Measurements from ENCODE around the gene PDZK1IP1.

PDZK1IP1 gene

GRCh38 chr1:47189844-47190508 lies at the start of gene PDZK1IP1:
TSS of gene PDZK1IP1 (minus strand) at chr1:47190036. CDS start at chr1:47189932, 104 bp downstream.
- H3K4me1 Mint-ChIP-seq (ENCODE audit: low read depth) = peaks cover 1% of the 10 kb centered on the region
- H3K36me3 Mint-ChIP-seq (ENCODE audit: low read depth) = no peaks in the 10 kb centered on the region
- DNase-seq (ENCODE audit: low spot score) = no peak
- H3K4me3 Mint-ChIP-seq = no peak within 1 kb of the TSS
- peaks cover 5% of the 10 kb centered on the region for H3K27me3 Mint-ChIP-seq (ENCODE audit: low read depth)
- no peaks in the 10 kb centered on the region for H3K9me3 Mint-ChIP-seq
- no peak within 1 kb of the TSS for H3K27ac Mint-ChIP-seq

GRCh38 chr1:47238935-47239592 lies 49.2 kb upstream of the PDZK1IP1 start:
- DNase-seq (ENCODE audit: low spot score) = no peak
- H3K27ac Mint-ChIP-seq = peak overlapping the region; percentile 81
- H3K4me3 Mint-ChIP-seq = peak overlapping the region; percentile 62
- H3K36me3 Mint-ChIP-seq (ENCODE audit: low read depth) = no peaks in the 10 kb centered on the region
- H3K27me3 Mint-ChIP-seq (ENCODE audit: low read depth) = peaks cover 35% of the 10 kb centered on the region
- H3K4me1 Mint-ChIP-seq (ENCODE audit: low read depth) = peaks cover 48% of the 10 kb centered on the region
- no peaks in the 10 kb centered on the region for H3K9me3 Mint-ChIP-seq

GRCh38 chr1:47235806-47236205 lies 46.0 kb upstream of the PDZK1IP1 start:
- H3K4me3 Mint-ChIP-seq = no peak overlapping the region
- peaks cover 50% of the 10 kb centered on the region for H3K27me3 Mint-ChIP-seq (ENCODE audit: low read depth)
- H3K27ac Mint-ChIP-seq = no peak overlapping the region
- DNase-seq (ENCODE audit: low spot score) = no peak
- no peaks in the 10 kb centered on the region for H3K9me3 Mint-ChIP-seq
- H3K4me1 Mint-ChIP-seq (ENCODE audit: low read depth) = peaks cover 46% of the 10 kb centered on the region
- peaks cover 3% of the 10 kb centered on the region for H3K36me3 Mint-ChIP-seq (ENCODE audit: low read depth)

GRCh38 chr1:47235241-47235681 lies 45.4 kb upstream of the PDZK1IP1 start:
- Mint-ChIP-seq H3K36me3 (ENCODE audit: low read depth) (peaks cover 3% of the 10 kb centered on the region), H3K4me1 (ENCODE audit: low read depth) (peaks cover 47% of the 10 kb centered on the region), H3K27ac (no peak overlapping the region), H3K4me3 (no peak overlapping the region), H3K9me3 (no peaks in the 10 kb centered on the region), H3K27me3 (ENCODE audit: low read depth) (peaks cover 55% of the 10 kb centered on the region)
- no peak for DNase-seq (ENCODE audit: low spot score)

- Mint-ChIP-seq H3K9me3 (no peaks in the 10 kb centered on the region), H3K4me3 (no peak overlapping the region), H3K27me3 (ENCODE audit: low read depth) (peaks cover 75% of the 10 kb centered on the region), H3K4me1 (ENCODE audit: low read depth) (peaks cover 42% of the 10 kb centered on the region), H3K36me3 (ENCODE audit: low read depth) (peaks cover 3% of the 10 kb centered on the region), H3K27ac (no peak overlapping the region)
- DNase-seq (ENCODE audit: low spot score) = no peak
Observed at GRCh38 chr1:47233186-47233585, 43.4 kb upstream of the PDZK1IP1 start.

- H3K9me3 Mint-ChIP-seq = no peaks in the 10 kb centered on the region
Observed at GRCh38 chr1:47232187-47232874, 42.5 kb upstream of the PDZK1IP1 start, which contains the start of gene TAL1. TSS of gene TAL1 (minus strand) at chr1:47232225. CDS start at chr1:47225888, 6,337 bp downstream.

GRCh38 chr1:47231301-47232186 lies 41.7 kb upstream of the PDZK1IP1 start:
- peak overlapping the region; percentile 72 for H3K4me3 Mint-ChIP-seq
- peak; percentile 38 for DNase-seq (ENCODE audit: low spot score)
- H3K36me3 Mint-ChIP-seq (ENCODE audit: low read depth) = peaks cover 3% of the 10 kb centered on the region
- H3K27ac Mint-ChIP-seq = peak overlapping the region; percentile 14
- H3K9me3 Mint-ChIP-seq = no peaks in the 10 kb centered on the region
- peaks cover 32% of the 10 kb centered on the region for H3K4me1 Mint-ChIP-seq (ENCODE audit: low read depth)
- H3K27me3 Mint-ChIP-seq (ENCODE audit: low read depth) = peaks cover 89% of the 10 kb centered on the region

More at GRCh38 chr1:47232187-47232874, 42.5 kb upstream of the PDZK1IP1 start, which contains the start of gene TAL1:
- peaks cover 35% of the 10 kb centered on the region for H3K4me1 Mint-ChIP-seq (ENCODE audit: low read depth)
- H3K27ac Mint-ChIP-seq = peak within 1 kb of the TSS; percentile 14
- peak within 1 kb of the TSS; percentile 72 for H3K4me3 Mint-ChIP-seq
- H3K27me3 Mint-ChIP-seq (ENCODE audit: low read depth) = peaks cover 84% of the 10 kb centered on the region
- DNase-seq (ENCODE audit: low spot score) = no peak
- peaks cover 3% of the 10 kb centered on the region for H3K36me3 Mint-ChIP-seq (ENCODE audit: low read depth)

- Mint-ChIP-seq H3K4me1 (ENCODE audit: low read depth) (peaks cover 29% of the 10 kb centered on the region), H3K9me3 (no peaks in the 10 kb centered on the region), H3K27ac (no peak overlapping the region), H3K36me3 (ENCODE audit: low read depth) (peaks cover 3% of the 10 kb centered on the region), H3K27me3 (ENCODE audit: low read depth) (peaks cover 91% of the 10 kb centered on the region), H3K4me3 (peak overlapping the region; percentile 72)
- DNase-seq (ENCODE audit: low spot score) = no peak
Observed at GRCh38 chr1:47230692-47231300, 41.0 kb upstream of the PDZK1IP1 start.

- Mint-ChIP-seq H3K9me3 (no peaks in the 10 kb centered on the region), H3K4me3 (peak overlapping the region; percentile 28), H3K27me3 (ENCODE audit: low read depth) (peaks cover 89% of the 10 kb centered on the region), H3K27ac (peak overlapping the region; percentile 37), H3K36me3 (ENCODE audit: low read depth) (peaks cover 3% of the 10 kb centered on the region), H3K4me1 (ENCODE audit: low read depth) (peaks cover 24% of the 10 kb centered on the region)
- no peak for DNase-seq (ENCODE audit: low spot score)
Observed at GRCh38 chr1:47229886-47230691, 40.3 kb upstream of the PDZK1IP1 start.

GRCh38 chr1:47229031-47229885 lies 39.4 kb upstream of the PDZK1IP1 start:
- Mint-ChIP-seq H3K27me3 (ENCODE audit: low read depth) (peaks cover 82% of the 10 kb centered on the region), H3K36me3 (ENCODE audit: low read depth) (peaks cover 3% of the 10 kb centered on the region), H3K4me3 (no peak overlapping the region), H3K4me1 (ENCODE audit: low read depth) (peaks cover 23% of the 10 kb centered on the region), H3K9me3 (no peaks in the 10 kb centered on the region), H3K27ac (no peak overlapping the region)
- no peak for DNase-seq (ENCODE audit: low spot score)

GRCh38 chr1:47228644-47229030 lies 38.8 kb upstream of the PDZK1IP1 start:
- Mint-ChIP-seq H3K4me3 (no peak overlapping the region), H3K4me1 (ENCODE audit: low read depth) (peaks cover 23% of the 10 kb centered on the region), H3K9me3 (no peaks in the 10 kb centered on the region), H3K36me3 (ENCODE audit: low read depth) (peaks cover 3% of the 10 kb centered on the region), H3K27me3 (ENCODE audit: low read depth) (peaks cover 76% of the 10 kb centered on the region), H3K27ac (no peak overlapping the region)
- DNase-seq (ENCODE audit: low spot score) = no peak
